K562 (cell line): ENCODE results near the gene UBL7. TPM values are rescaled to one million over a fixed set of nuclear protein-coding genes. Genes with fewer than 3 reads are reported as not detected.

Experiments used
- ARID3A ChIP-seq: IDR thresholded peaks from 2 replicates; pipeline ENCODE4 v1.6.1; 2012; ENCODE audit warnings: low read depth, low read length, improper control_type of control experiment, borderline replicate concordance
- GTF2B ChIP-seq: IDR thresholded peaks from 2 replicates; pipeline ENCODE4 v1.6.1; 2011; ENCODE audit not compliant: insufficient read length; ENCODE audit errors: extremely low read depth
- ILF3 ChIP-seq: fragments of 450-650 bp; IDR thresholded peaks from 2 replicates; pipeline ENCODE4 v1.6.1; 2018; ENCODE audit warnings: antibody characterized with exemption, mild to moderate bottlenecking, moderate library complexity, borderline replicate concordance
- IRF9 ChIP-seq: fragments of 450-650 bp; IDR thresholded peaks from 2 replicates; pipeline ENCODE4 v1.6.1; 2016; ENCODE audit warnings: missing biosample characterization, missing genetic modification characterization
- MBD2 ChIP-seq: sonication (generic); IDR thresholded peaks from 2 replicates; pipeline ENCODE4 v1.6.1; 2016; ENCODE audit warnings: low read depth, borderline replicate concordance
- REST ChIP-seq, 2 experiments: fragments of 450-650 bp; formaldehyde crosslinking in 1 of 2; IDR thresholded peaks; 2 replicates each; pipeline versions ENCODE4 v1.4.0 to v1.6.1; 2014 to 2020; ENCODE audit warnings: mild to moderate bottlenecking in 2 of 2, borderline replicate concordance in 1 of 2, low read depth in 1 of 2
- YY1 ChIP-seq, 3 experiments: IDR thresholded peaks; 2 replicates each; pipeline ENCODE4 v1.6.1; 2011; ENCODE audit warnings: low read length in 2 of 3, mild to moderate bottlenecking in 2 of 3, moderate library complexity in 2 of 3, borderline replicate concordance in 1 of 3, control low read depth in 1 of 3, low read depth in 1 of 3; ENCODE audit not compliant: insufficient read depth in 3 of 3, insufficient replicate concordance in 2 of 3, control insufficient read depth in 1 of 3, insufficient read length in 1 of 3; ENCODE audit errors: extremely low read depth in 1 of 3
- ZBTB17 ChIP-seq: fragments of 450-650 bp; formaldehyde crosslinking; IDR thresholded peaks from 2 replicates; pipeline ENCODE4 v1.4.0; 2020; ENCODE audit warnings: mild to moderate bottlenecking
- ZNF740 ChIP-seq, 3 experiments: fragments of 200-800 bp in 1 of 3; sonication (Bioruptor generic) in 1 of 3; sonication (generic) in 1 of 3; formaldehyde crosslinking in 1 of 3; IDR thresholded peaks; 2 replicates each; pipeline versions ENCODE4 v1.6.1 to v1.8.0; 2016 to 2022; ENCODE audit warnings: mild to moderate bottlenecking in 2 of 3, missing compliant biosample characterization in 2 of 3, missing genetic modification characterization in 2 of 3, missing genetic modification reagents in 1 of 3
- polyA plus RNA-seq, 8 experiments: library from polyadenylated mRNA; depleted of rRNA in 4 of 8; stranded (reverse) in 5 of 8; unstranded in 3 of 8; fragments of >200 nt; fragmentation: Nextera tagmentation in 2 of 8; fragmentation: Illumina TruSeq in 1 of 8; extraction: Ambion mirVana in 2 of 8; extraction: Trizol in 1 of 8; gene quantifications; 2 replicates each; pipeline versions ENCODE4 v1.2.1 to v1.2.3, GENCODE V29; 2011 to 2014; ENCODE audit warnings: inconsistent platforms in 1 of 8, missing spikeins in 1 of 8
- total RNA-seq, 7 experiments: library from RNA; depleted of rRNA in 6 of 7; stranded (reverse); fragments of >200 nt in 6 of 7; fragmentation: Illumina TruSeq in 2 of 7; extraction: Trizol in 2 of 7; gene quantifications; 2 replicates each; pipeline versions ENCODE4 v1.2.1 to v1.2.3, GENCODE V29; 2011 to 2021; ENCODE audit warnings: low replicate concordance in 1 of 7

Gene UBL7
- total and polyA plus RNA-seq, 9 of the 15 experiments (the other 6 are each of a cell fraction or from before 2014, with no cell fraction given), result 19.2 to 63.4 (median 44.9) TPM

GRCh38 chr15:74489518-74490338 lies 28.8 kb upstream of the UBL7 start (continued):
- TF ChIP-seq REST (IDR thresholded peaks at IDR 0.05; ENCODE audit: borderline replicate concordance), result peak; percentile 54; the same call in 1 of the 2 replicates
- TF ChIP-seq REST (CRISPR knock-in tag; IDR thresholded peaks at IDR 0.05; ENCODE audit: low read depth), result no peak
- no peak for TF ChIP-seq ARID3A
- no peak for TF ChIP-seq ILF3
- peak in 1 of 3 experiments; percentile 19 for TF ChIP-seq YY1 (IDR thresholded peaks at IDR 0.05; ENCODE audit: borderline replicate concordance in 1 of 3, control insufficient read depth in 1 of 3, extremely low read depth in 1 of 3, insufficient read depth in 3 of 3, insufficient read length in 1 of 3, insufficient replicate concordance in 2 of 3, low read depth in 1 of 3, low read length in 2 of 3)
- no peak for TF ChIP-seq GTF2B
- TF ChIP-seq MBD2, result no peak
- TF ChIP-seq ZNF740 (CRISPR knock-in tag; IDR thresholded peaks at IDR 0.05), result peak; percentile 90
- TF ChIP-seq ZNF740 (tag; IDR thresholded peaks at IDR 0.05), result peak in 1 of 2 experiments; percentile 96; a peak in 2 of 4 replicates
- TF ChIP-seq IRF9 (tag), result no peak
- TF ChIP-seq ZBTB17 (CRISPR knock-in tag), result no peak
